Esophagus muscularis mucosa (tissue), 4 donors: Measurements from ENCODE around the gene CENPT.

Source experiments
- EP300 ChIP-seq: sonication (generic); formaldehyde crosslinking; IDR thresholded peaks from one replicate; pipeline ENCODE4 v1.6.1; 2017; ENCODE audit warnings: antibody characterized with exemption
- POLR2A ChIP-seq: fragments of 450-650 bp; IDR thresholded peaks from one replicate; pipeline ENCODE4 v1.6.1; 2017; ENCODE audit warnings: antibody characterized with exemption, moderate library complexity, mild to moderate bottlenecking, low read depth
- TF ChIP-seq, protein P1 (sequence below), 3 experiments: fragments of 200-600 bp in 2 of 3; fragments of 450-650 bp in 1 of 3; sonication (generic) in 2 of 3; IDR thresholded peaks; one replicate each; pipeline ENCODE4 v1.5.1; 2017 to 2019; ENCODE audit warnings: antibody characterized with exemption in 3 of 3, mild to moderate bottlenecking in 2 of 3, moderate library complexity in 1 of 3

DNA sequence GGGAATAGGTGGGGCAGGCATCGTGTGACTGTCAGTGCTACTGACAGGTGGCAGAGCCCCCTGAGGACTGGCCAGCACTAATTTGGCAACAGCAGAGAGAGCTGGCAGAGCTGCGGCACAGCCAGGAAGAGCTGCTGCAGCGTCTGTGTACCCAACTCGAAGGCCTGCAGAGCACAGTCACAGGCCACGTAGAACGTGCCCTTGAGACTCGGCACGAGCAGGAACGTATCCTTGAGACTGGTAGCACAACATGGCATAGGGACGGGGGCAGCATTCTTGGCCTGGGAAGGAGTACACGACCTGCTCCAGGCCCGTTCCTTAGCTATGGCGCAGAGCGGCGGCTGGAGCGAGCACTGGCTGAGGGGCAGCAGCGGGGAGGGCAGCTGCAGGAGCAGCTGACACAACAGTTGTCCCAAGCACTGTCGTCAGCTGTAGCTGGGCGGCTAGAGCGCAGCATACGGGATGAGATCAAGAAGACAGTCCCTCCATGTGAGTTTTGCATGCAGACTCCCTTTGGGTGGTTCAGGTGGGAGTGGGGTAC is 34.2 kb upstream of the CENPT start:
- TF ChIP-seq POLR2A: no peak
- TF ChIP-seq EP300: no peak
- TF ChIP-seq, protein P1, sequence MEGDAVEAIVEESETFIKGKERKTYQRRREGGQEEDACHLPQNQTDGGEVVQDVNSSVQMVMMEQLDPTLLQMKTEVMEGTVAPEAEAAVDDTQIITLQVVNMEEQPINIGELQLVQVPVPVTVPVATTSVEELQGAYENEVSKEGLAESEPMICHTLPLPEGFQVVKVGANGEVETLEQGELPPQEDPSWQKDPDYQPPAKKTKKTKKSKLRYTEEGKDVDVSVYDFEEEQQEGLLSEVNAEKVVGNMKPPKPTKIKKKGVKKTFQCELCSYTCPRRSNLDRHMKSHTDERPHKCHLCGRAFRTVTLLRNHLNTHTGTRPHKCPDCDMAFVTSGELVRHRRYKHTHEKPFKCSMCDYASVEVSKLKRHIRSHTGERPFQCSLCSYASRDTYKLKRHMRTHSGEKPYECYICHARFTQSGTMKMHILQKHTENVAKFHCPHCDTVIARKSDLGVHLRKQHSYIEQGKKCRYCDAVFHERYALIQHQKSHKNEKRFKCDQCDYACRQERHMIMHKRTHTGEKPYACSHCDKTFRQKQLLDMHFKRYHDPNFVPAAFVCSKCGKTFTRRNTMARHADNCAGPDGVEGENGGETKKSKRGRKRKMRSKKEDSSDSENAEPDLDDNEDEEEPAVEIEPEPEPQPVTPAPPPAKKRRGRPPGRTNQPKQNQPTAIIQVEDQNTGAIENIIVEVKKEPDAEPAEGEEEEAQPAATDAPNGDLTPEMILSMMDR (IDR thresholded peaks at IDR 0.05): no peak
